PFSK-1 (cell line): Measurements from ENCODE around the gene ERC2.

ENCODE experiments used
- FOXP2 ChIP-seq: optimal IDR thresholded peaks from 2 replicates; pipeline ENCODE3; 2011; ENCODE audit warnings: borderline replicate concordance, control low read depth, inconsistent platforms; ENCODE audit not compliant: insufficient read depth; ENCODE audit errors: extremely low read length, extremely low read depth
- POLR2AphosphoS5 ChIP-seq: IDR thresholded peaks from 2 replicates; pipeline ENCODE4 v1.6.1; 2012; ENCODE audit warnings: low read depth, mild to moderate bottlenecking, control low read depth, low read length, moderate library complexity
- TF ChIP-seq, protein P1 (sequence below), 2 experiments: IDR thresholded peaks; 2 replicates each; pipeline versions ENCODE4 v1.6.1 to v1.8.0; 2011 to 2012; ENCODE audit warnings: low read depth in 2 of 2, low read length in 2 of 2, control low read depth in 1 of 2, inconsistent platforms in 1 of 2, mild to moderate bottlenecking in 1 of 2, moderate library complexity in 1 of 2; ENCODE audit not compliant: insufficient read depth in 1 of 2

DNA sequence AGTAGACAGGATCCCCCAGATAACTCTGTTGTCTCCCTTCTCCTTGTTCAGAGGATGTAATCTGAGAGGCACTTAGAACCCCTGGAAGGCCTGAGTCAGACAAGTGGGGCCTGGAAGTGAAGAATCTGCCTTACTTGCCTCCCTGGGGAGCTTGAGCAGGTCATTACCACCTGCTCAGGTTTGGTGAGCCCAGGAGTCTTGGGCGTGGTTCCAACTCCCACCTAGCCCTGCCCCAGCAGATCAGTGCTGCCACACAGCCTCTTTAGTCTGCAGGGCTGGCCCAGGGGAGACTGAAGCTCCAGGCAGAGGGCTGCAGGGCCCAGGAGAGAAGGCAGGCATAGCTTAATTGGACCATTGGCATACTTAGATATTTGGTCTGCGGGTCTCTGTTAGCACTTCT, 230.0 kb downstream of the ERC2 start:
- TF ChIP-seq POLR2AphosphoS5 (no peak), FOXP2 (no peak)
- TF ChIP-seq, protein P1, sequence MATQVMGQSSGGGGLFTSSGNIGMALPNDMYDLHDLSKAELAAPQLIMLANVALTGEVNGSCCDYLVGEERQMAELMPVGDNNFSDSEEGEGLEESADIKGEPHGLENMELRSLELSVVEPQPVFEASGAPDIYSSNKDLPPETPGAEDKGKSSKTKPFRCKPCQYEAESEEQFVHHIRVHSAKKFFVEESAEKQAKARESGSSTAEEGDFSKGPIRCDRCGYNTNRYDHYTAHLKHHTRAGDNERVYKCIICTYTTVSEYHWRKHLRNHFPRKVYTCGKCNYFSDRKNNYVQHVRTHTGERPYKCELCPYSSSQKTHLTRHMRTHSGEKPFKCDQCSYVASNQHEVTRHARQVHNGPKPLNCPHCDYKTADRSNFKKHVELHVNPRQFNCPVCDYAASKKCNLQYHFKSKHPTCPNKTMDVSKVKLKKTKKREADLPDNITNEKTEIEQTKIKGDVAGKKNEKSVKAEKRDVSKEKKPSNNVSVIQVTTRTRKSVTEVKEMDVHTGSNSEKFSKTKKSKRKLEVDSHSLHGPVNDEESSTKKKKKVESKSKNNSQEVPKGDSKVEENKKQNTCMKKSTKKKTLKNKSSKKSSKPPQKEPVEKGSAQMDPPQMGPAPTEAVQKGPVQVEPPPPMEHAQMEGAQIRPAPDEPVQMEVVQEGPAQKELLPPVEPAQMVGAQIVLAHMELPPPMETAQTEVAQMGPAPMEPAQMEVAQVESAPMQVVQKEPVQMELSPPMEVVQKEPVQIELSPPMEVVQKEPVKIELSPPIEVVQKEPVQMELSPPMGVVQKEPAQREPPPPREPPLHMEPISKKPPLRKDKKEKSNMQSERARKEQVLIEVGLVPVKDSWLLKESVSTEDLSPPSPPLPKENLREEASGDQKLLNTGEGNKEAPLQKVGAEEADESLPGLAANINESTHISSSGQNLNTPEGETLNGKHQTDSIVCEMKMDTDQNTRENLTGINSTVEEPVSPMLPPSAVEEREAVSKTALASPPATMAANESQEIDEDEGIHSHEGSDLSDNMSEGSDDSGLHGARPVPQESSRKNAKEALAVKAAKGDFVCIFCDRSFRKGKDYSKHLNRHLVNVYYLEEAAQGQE (IDR thresholded peaks at IDR 0.05; ENCODE audit: insufficient read depth in 1 of 2, low read depth in 2 of 2, low read length in 2 of 2): no peak
